Cardiac muscle cell (in vitro differentiated cells and primary cell): Measurements from ENCODE around the gene APOL1. TPM values are rescaled to one million over a fixed set of nuclear protein-coding genes. Genes with fewer than 3 reads are reported as not detected.
"Not testable (repeated sequence)": the region's sequence is repeated elsewhere in the genome, so short reads cannot be mapped to it uniquely, and the experiment has no call there.

Source experiments
- DNase-seq, 2 donors: peaks; one replicate each; pipeline versions ENCODE4 v3.0.0 to v3.0.0-alpha.2; 2010 to 2017; ENCODE audit warnings: low read depth in 1 of 2, low spot score in 1 of 2
- H3K27ac ChIP-seq: fragments of 200-600 bp; sonication (generic); 2 replicates; pipeline ENCODE4 v1.5.1; 2016
- H3K27me3 ChIP-seq: fragments of 200-600 bp; sonication (generic); 2 replicates; pipeline ENCODE4 v1.6.0; 2016; ENCODE audit warnings: control low read depth
- H3K36me3 ChIP-seq: fragments of 200-600 bp; sonication (generic); 2 replicates; pipeline ENCODE4 v1.5.1; 2016; ENCODE audit warnings: control low read depth
- H3K4me1 ChIP-seq: fragments of 200-600 bp; sonication (generic); 2 replicates; pipeline ENCODE4 v1.8.1; 2017; ENCODE audit warnings: low read depth, mild to moderate bottlenecking, mixed run types
- H3K4me3 ChIP-seq: fragments of 200-600 bp; sonication (generic); 2 replicates; pipeline ENCODE4 v1.5.1; 2016; ENCODE audit warnings: mild to moderate bottlenecking
- H3K9me3 ChIP-seq: fragments of 200-600 bp; sonication (generic); 2 replicates; pipeline ENCODE4 v1.5.1; 2017; ENCODE audit warnings: low read depth, mild to moderate bottlenecking, control low read depth
- CTCF ChIP-seq: IDR thresholded peaks from 2 replicates; pipeline ENCODE4 v1.5.1; 2012; ENCODE audit warnings: low read depth, mild to moderate bottlenecking, low read length
- polyA plus RNA-seq: library from polyadenylated mRNA; unstranded; fragments of >200 nt; fragmentation: Nextera tagmentation; extraction: Ambion mirVana; gene quantifications from 2 replicates; pipeline ENCODE4 v1.2.1, GENCODE V29; 2016
- total RNA-seq: library from RNA; depleted of rRNA; stranded (reverse); fragments of >200 nt; gene quantifications from 2 replicates; pipeline ENCODE4 v1.2.3, GENCODE V29; 2016

The APOL1 gene
- total and polyA plus RNA-seq, 2 experiments from 2014 or later = 0.06 TPM; not detected in 1

- no peak for TF ChIP-seq CTCF
- Histone ChIP-seq H3K27ac (no peak overlapping the region), H3K9me3 (no peaks in the 10 kb centered on the region), H3K4me1 (peaks cover 13% of the 10 kb centered on the region), H3K27me3 (no peaks in the 10 kb centered on the region), H3K36me3 (no peaks in the 10 kb centered on the region), H3K4me3 (no peak overlapping the region)
- peak; percentile 58 to 82 for DNase-seq
Measured at GRCh38 chr22:36258701-36259614, 6.0 kb downstream of the APOL1 start.

GRCh38 chr22:36259615-36260300 lies 6.8 kb downstream of the APOL1 start:
- no peak overlapping the region for H3K27ac ChIP-seq
- no peaks in the 10 kb centered on the region for H3K27me3 ChIP-seq
- peaks cover 13% of the 10 kb centered on the region for H3K4me1 ChIP-seq
- TF ChIP-seq CTCF = no peak
- no peak overlapping the region for H3K4me3 ChIP-seq
- no peak for DNase-seq
- H3K9me3 ChIP-seq = no peaks in the 10 kb centered on the region
- H3K36me3 ChIP-seq = no peaks in the 10 kb centered on the region

GRCh38 chr22:36261675-36262074 lies 8.7 kb downstream of the APOL1 start:
- H3K27ac ChIP-seq, H3K36me3 ChIP-seq, H3K4me3 ChIP-seq, DNase-seq, H3K27me3 ChIP-seq, H3K9me3 ChIP-seq: not testable (repeated sequence)
- peaks cover 13% of the 10 kb centered on the region for H3K4me1 ChIP-seq

- H3K27ac ChIP-seq, DNase-seq, H3K4me3 ChIP-seq, H3K36me3 ChIP-seq, H3K27me3 ChIP-seq, H3K9me3 ChIP-seq: not testable (repeated sequence)
- peaks cover 13% of the 10 kb centered on the region for H3K4me1 ChIP-seq
Measured at GRCh38 chr22:36262307-36262706, 9.4 kb downstream of the APOL1 start.

GRCh38 chr22:36263216-36263673 lies 10.3 kb downstream of the APOL1 start:
- H3K4me1 ChIP-seq = peaks cover 13% of the 10 kb centered on the region
- DNase-seq = peak in 1 of 2 donors; percentile 81
- not testable (repeated sequence) for H3K27me3 ChIP-seq, H3K36me3 ChIP-seq, H3K9me3 ChIP-seq, H3K4me3 ChIP-seq, H3K27ac ChIP-seq

- H3K27ac ChIP-seq, DNase-seq: not testable (repeated sequence)
Measured at GRCh38 chr22:36263886-36264664, 11.1 kb downstream of the APOL1 start.

GRCh38 chr22:36267058-36267457 lies 14.1 kb downstream of the APOL1 start:
- DNase-seq = no peak
- Histone ChIP-seq H3K27me3 (no peaks in the 10 kb centered on the region), H3K4me1 (no peaks in the 10 kb centered on the region), H3K27ac (no peak overlapping the region), H3K9me3 (no peaks in the 10 kb centered on the region), H3K4me3 (no peak overlapping the region), H3K36me3 (no peaks in the 10 kb centered on the region)
- TF ChIP-seq CTCF = no peak

More at GRCh38 chr22:36263886-36264664, 11.1 kb downstream of the APOL1 start:
- H3K4me1 ChIP-seq, H3K27me3 ChIP-seq, H3K4me3 ChIP-seq, H3K9me3 ChIP-seq, H3K36me3 ChIP-seq: not testable (repeated sequence)
